GM18909 (cell line): Measurements from ENCODE around the gene DNAJC11.
"Not testable (repeated sequence)": the region's sequence is repeated elsewhere in the genome, so short reads cannot be mapped to it uniquely, and the experiment has no call there.

Experiments used
- ATAC-seq: cut with Tn5 transposase; IDR thresholded peaks from one replicate; pipeline ENCODE4 v1.9.1; 2021; ENCODE audit warnings: mild to moderate bottlenecking; ENCODE audit not compliant: unreplicated experiment, poor library complexity

DNAJC11 gene

GRCh38 chr1:6699915-6700314 lies 1.7 kb downstream of the DNAJC11 start:
- ATAC-seq: not testable (repeated sequence)

DNA sequence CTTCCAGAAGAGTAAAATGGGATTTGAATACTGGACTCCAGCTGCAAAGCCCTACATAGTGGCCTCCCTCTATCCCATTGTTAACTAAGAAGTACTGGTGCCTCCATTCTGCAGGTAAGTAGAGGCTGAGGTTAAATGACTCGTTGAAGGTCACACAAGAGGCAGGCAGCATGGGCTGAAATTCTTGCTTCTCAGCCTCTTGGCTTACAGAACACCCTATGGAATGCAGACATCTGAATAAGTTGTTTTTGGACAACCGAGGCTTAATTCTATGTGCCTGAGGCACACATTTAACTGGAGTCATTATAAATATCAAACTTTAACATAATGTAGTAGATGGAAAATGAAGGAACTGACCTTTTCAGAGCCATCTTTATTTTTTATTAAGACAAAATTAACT lies 5.7 kb downstream of the DNAJC11 start:
- ATAC-seq: no peak

GRCh38 chr1:6694121-6694713 lies 7.4 kb downstream of the DNAJC11 start:
- no peak for ATAC-seq

DNA sequence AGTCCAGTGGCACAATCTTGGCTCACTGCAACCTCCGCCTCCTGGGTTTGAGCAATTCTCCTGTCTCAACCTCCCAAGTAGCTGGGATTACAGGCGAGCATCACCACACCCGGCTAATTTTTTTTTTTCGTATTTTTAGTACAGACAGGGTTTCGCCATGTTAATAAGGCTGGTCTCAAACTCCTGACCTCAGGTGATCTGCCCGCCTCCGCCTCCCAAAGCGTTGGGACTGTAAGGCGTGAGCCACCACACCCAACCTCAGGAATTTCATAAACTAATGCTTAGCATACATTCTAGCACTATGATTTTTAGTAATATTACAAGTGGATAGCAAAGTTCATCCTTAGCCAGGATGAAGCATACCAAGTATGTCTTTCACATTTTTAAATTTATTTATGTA lies 8.7 kb downstream of the DNAJC11 start:
- no peak for ATAC-seq

- ATAC-seq: no peak
Observed at GRCh38 chr1:6691507-6691906, 10.1 kb downstream of the DNAJC11 start.

GRCh38 chr1:6690186-6690585 lies 11.4 kb downstream of the DNAJC11 start:
- no peak for ATAC-seq

GRCh38 chr1:6688757-6689156 lies 12.9 kb downstream of the DNAJC11 start:
- ATAC-seq: no peak

DNA sequence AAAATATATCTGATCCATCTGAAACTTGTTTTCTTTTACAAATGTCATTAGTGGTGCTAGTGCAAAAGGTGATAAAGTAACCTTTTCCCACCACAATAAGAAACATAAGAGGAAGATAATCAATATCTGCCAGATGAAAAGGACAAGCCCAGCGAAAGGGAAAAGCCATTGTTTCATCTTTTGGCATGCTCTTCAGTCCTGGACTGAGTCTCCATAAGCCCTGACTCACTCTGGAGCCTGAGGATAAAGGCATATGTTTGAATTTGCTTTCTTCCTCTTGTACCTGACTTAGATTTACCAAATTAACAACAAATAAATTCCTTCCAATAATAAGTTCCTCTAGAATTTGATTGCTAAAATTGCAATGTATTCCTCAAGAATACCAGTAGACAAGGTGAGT lies 13.6 kb downstream of the DNAJC11 start:
- ATAC-seq: no peak

DNA sequence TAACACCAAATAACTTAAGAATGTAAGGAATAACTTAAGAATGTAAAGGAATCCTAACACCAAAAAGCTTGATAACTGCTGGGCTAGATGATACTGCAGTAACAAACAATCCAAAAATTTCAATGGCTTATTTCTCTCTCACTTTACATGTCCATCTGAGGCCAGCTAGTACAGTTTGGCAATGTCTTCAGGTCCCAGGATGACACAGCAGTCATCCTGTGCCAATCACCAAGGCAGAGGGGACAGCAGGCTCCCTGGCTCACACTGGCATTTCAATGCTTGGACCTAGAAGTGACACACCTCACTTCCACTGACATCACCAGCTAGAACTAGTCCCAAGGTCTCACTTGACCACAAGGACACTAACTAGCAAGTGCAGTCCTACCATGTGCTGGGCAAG lies 15.3 kb downstream of the DNAJC11 start:
- no peak for ATAC-seq

DNA sequence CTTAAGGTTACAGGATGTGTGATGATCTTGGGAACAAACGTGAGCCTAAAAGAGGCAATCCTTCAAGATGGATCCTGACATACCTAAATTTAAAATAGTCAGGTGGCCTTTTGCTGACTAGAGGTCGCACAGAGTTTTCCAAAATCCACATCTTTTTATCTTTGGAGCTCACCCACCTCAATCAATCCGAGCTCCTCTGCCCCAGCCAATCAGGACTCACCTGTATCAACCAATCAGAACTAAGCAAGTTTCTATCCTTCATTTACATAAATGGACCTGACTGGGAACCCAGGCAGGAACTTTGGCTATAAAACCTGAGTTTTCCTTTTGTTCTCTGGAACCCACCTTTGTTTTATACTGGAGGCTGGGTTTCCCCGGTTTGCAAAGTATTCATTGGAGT lies 16.2 kb downstream of the DNAJC11 start:
- no peak for ATAC-seq

- no peak for ATAC-seq
Observed at GRCh38 chr1:6683434-6683833, 18.2 kb downstream of the DNAJC11 start.

DNA sequence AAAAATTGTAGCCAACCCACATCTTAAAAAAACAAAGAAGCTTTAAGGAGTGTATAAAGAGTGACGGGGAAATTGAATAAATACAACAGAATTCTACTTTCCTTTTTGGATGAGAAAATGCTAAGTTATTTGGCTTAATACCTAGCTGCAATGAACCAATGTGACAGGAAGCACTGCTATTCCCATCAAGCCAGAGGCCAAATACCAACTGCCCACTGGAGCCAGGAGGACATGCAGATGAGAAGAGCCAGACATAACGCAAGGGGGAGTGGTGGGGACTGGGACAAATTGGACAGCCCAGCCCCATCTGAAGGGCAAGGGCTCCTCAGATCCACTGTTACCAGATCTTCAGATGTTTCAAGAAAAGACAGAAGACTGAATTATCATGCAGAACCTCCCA lies 25.7 kb downstream of the DNAJC11 start:
- no peak for ATAC-seq

DNA sequence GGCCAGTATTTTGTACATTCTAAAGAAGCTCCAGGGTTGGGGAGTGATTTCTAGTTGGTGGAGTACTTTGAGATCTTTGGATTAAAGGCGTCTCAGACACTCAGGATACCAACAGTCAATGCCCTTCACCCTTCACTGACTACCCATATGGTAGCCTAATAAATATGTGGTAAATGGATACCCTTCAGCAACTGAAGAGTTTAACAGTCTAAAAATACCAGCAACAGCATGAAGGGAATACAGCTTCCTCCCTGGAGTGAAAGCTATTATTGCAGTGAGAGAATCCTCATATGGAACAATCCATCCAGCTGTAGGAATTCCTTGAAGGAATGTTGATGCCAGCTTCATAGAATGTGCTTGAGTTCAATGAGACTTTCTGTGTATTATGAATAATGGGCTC lies 26.8 kb downstream of the DNAJC11 start:
- no peak for ATAC-seq

DNA sequence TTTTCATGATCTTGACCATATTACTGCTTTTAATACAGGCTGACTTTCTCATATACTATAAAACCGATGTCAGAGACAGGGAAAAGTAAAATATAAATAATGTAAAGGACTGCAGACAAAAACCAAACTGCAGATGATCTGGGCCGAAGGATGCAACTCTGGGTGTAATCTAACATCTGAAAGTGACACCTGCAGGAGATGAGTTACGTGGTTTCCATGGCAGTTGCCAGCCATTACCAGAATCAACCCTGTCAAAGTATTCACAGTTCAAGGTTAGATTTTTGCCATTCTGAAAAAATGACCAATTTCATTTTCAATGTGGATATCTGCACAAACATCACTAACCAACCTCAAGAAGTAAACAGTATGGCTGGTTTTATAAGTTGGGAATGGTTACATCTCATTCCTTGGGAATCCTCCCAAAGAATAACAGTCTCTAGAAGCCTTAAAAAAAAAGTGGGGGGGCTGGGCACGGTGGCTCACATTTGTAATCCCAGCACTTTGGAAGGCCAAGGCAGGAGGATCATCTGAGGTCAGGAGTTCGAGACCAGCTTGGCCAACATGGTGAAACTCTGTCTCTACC lies 27.7 kb downstream of the DNAJC11 start:
- no peak for ATAC-seq

- ATAC-seq: no peak
Observed at GRCh38 chr1:6672558-6672957, 29.1 kb downstream of the DNAJC11 start.

- no peak for ATAC-seq
Observed at GRCh38 chr1:6668503-6668902, 33.1 kb downstream of the DNAJC11 start.

- no peak for ATAC-seq
Observed at GRCh38 chr1:6667139-6667538, 34.5 kb downstream of the DNAJC11 start.

GRCh38 chr1:6666696-6667095 lies 34.9 kb downstream of the DNAJC11 start:
- no peak for ATAC-seq

DNA sequence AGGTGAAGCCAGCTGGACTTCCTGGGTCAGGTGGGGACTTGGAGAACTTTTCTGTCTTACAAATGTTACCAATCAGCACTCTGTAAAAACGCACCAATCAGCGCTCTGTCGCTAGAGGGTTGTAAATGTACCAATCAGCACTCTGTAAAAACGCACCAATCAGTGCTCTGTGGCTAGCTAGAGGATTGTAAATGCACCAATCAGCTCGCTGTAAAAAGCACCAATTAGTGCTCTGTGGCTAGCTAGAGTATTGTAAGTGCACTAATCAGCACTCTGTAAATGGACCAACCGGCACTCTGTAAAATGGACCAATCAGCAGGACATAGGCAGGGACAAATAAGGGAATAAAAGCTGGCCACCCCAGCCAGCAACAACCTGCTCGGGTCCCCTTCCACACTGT lies 39.1 kb downstream of the DNAJC11 start:
- ATAC-seq: not testable (repeated sequence)

DNA sequence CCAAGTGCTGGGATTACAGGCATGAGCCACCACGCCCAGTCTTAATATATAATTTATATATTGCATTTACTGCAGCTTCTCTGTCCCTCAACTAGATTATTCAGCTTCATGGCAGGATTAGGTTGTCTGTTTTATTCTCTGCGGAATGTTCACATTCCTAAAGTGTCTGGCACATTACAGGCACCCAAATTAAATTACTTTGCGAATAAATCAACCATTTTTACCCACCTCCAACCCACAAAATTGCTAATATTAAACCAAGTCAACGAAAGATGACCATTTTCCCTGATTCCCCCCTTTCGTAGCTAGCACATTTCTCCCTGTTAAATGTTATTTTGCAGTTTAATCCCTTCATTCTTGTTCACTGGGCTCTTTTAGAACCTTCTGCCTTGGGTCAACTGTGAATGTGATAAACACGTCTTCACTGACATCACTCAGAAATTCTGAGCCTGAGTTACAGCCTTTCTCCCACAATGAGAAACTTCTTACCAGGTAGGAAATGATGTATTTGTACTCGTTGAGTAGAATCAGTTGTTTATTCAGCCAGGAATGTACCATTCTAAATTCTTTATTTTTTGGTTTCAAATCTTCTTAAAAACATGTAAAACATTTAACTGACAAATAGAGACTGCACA lies 41.1 kb downstream of the DNAJC11 start:
- ATAC-seq: no peak

GRCh38 chr1:6658359-6659060 lies 43.1 kb downstream of the DNAJC11 start:
- ATAC-seq: no peak
